Trophoblast cell (in vitro differentiated cells and primary cell): Measurements from ENCODE around the gene ZMYND8.

Experiments used
- DNase-seq, 2 donors: peaks; one replicate each; pipeline ENCODE4 v3.0.0-alpha.2; 2016
- H2AFZ ChIP-seq: 2 replicates; pipeline ENCODE4 v1.6.1; 2013; ENCODE audit warnings: low read length, moderate library complexity, mild to moderate bottlenecking; ENCODE audit not compliant: insufficient read depth, poor library complexity
- H2AK5ac ChIP-seq: 2 replicates; pipeline ENCODE4 v1.6.1; 2013; ENCODE audit warnings: mild to moderate bottlenecking, low read length
- H2BK120ac ChIP-seq: 2 replicates; pipeline ENCODE4 v1.6.1; 2013; ENCODE audit warnings: low read length, mild to moderate bottlenecking, moderate library complexity; ENCODE audit not compliant: insufficient read depth, poor library complexity
- H2BK12ac ChIP-seq: 2 replicates; pipeline ENCODE4 v1.6.1; 2013; ENCODE audit warnings: mild to moderate bottlenecking, low read length, moderate library complexity
- H2BK5ac ChIP-seq: 2 replicates; pipeline ENCODE4 v1.6.1; 2013; ENCODE audit warnings: low read length, low read depth, moderate library complexity, mild to moderate bottlenecking; ENCODE audit not compliant: poor library complexity
- H3K14ac ChIP-seq: 2 replicates; pipeline ENCODE4 v1.6.1; 2013; ENCODE audit warnings: mild to moderate bottlenecking, low read length
- H3K18ac ChIP-seq: 2 replicates; pipeline ENCODE4 v1.6.1; 2013; ENCODE audit warnings: mild to moderate bottlenecking, low read length
- H3K23ac ChIP-seq: 2 replicates; pipeline ENCODE4 v1.6.1; 2013; ENCODE audit warnings: low read length
- H3K27ac ChIP-seq: 2 replicates; pipeline ENCODE4 v1.5.1; 2013; ENCODE audit warnings: low read depth, mild to moderate bottlenecking, inconsistent platforms, low read length, moderate library complexity
- H3K27me3 ChIP-seq: 2 replicates; pipeline ENCODE4 v1.6.1; 2013; ENCODE audit warnings: inconsistent platforms, mild to moderate bottlenecking, low read length, moderate library complexity; ENCODE audit not compliant: insufficient read depth
- H3K36me3 ChIP-seq, 2 experiments: 1 replicate in 1 of 2; 2 replicates in 1 of 2; pipeline ENCODE4 v1.6.1; 2013; ENCODE audit warnings: low read length in 2 of 2, mild to moderate bottlenecking in 2 of 2, moderate library complexity in 1 of 2; ENCODE audit not compliant: insufficient read depth in 2 of 2, control insufficient read depth in 1 of 2
- H3K4ac ChIP-seq: 2 replicates; pipeline ENCODE4 v1.6.1; 2013; ENCODE audit warnings: low read depth, mild to moderate bottlenecking, low read length, moderate library complexity
- H3K4me1 ChIP-seq, 2 experiments: 1 replicate in 1 of 2; 2 replicates in 1 of 2; pipeline ENCODE4 v1.6.1; 2013; ENCODE audit warnings: low read length in 2 of 2, mild to moderate bottlenecking in 2 of 2, moderate library complexity in 1 of 2; ENCODE audit not compliant: insufficient read depth in 2 of 2, control insufficient read depth in 1 of 2
- H3K4me2 ChIP-seq: 2 replicates; pipeline ENCODE4 v1.6.1; 2013; ENCODE audit warnings: inconsistent platforms, mild to moderate bottlenecking, low read length, moderate library complexity
- H3K4me3 ChIP-seq: 2 replicates; pipeline ENCODE4 v1.5.1; 2013; ENCODE audit warnings: mild to moderate bottlenecking, low read depth, low read length, inconsistent platforms
- H3K79me1 ChIP-seq: one replicate; pipeline ENCODE4 v1.6.1; 2013; ENCODE audit warnings: low read length
- H3K79me2 ChIP-seq: 2 replicates; pipeline ENCODE4 v1.6.1; 2013; ENCODE audit warnings: low read length, mild to moderate bottlenecking; ENCODE audit not compliant: control insufficient read depth, insufficient read depth, poor library complexity
- H3K9ac ChIP-seq: 2 replicates; pipeline ENCODE4 v1.6.1; 2013; ENCODE audit warnings: mild to moderate bottlenecking, low read length
- H3K9me3 ChIP-seq: 2 replicates; pipeline ENCODE4 v1.6.1; 2013; ENCODE audit warnings: low read depth, mild to moderate bottlenecking, control low read depth, inconsistent platforms, low read length; ENCODE audit not compliant: insufficient read depth
- H4K12ac ChIP-seq: 2 replicates; pipeline ENCODE4 v1.6.1; 2013; ENCODE audit warnings: low read depth, mild to moderate bottlenecking, low read length, moderate library complexity
- H4K8ac ChIP-seq: 2 replicates; pipeline ENCODE4 v1.6.1; 2013; ENCODE audit warnings: low read depth, mild to moderate bottlenecking, low read length, moderate library complexity
- H4K91ac ChIP-seq: one replicate; pipeline ENCODE4 v1.6.1; 2013; ENCODE audit warnings: low read depth, mild to moderate bottlenecking, low read length, moderate library complexity
- WGBS: extraction: QIAGEN DNeasy Blood & Tissue Kit; methylation state at CpG from one replicate; pipeline ENCODE4 v1.1.7; 2013; ENCODE audit warnings: missing lambda C conversion rate; ENCODE audit not compliant: insufficient read length, insufficient coverage; ENCODE audit errors: extremely low coverage; 5-methylcytosine and 5-hydroxymethylcytosine counted together

The ZMYND8 gene

DNA sequence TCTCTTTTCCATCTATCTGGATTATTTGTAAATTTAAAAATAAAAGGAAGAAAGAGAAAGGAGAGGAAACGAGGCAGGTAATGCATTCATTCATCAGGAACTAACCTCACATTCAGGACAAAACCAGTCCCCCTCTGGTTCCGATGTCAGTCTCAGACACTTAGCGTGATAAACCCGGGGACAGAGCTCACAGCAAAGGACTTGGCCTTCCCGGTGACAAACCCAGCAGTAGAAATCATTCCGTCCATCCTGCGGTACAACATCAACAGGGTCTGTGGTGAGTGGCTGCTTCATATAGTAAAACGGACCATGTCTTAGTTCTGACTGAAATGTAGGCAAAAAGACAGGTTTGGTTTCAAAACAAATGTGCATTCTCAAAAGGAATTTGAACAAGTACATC is 57.9 kb downstream of the ZMYND8 start:
- Histone ChIP-seq H3K79me1 (peaks cover 6% of the 10 kb centered on the region), H3K4ac (no peak overlapping the region), H2BK120ac (no peak overlapping the region), H3K27me3 (no peaks in the 10 kb centered on the region), H4K8ac (no peak overlapping the region), H3K23ac (no peak overlapping the region), H2AFZ (no peak overlapping the region), H2BK5ac (no peak overlapping the region), H3K4me3 (no peak overlapping the region), H3K18ac (no peak overlapping the region), H3K9ac (no peak overlapping the region), H2BK12ac (no peak overlapping the region), H3K27ac (no peak overlapping the region), H3K4me1 (peaks cover 0 to 6% of the 10 kb centered on the region in 2 experiments), H3K4me2 (no peak overlapping the region), H4K12ac (no peak overlapping the region), H2AK5ac (no peak overlapping the region), H3K9me3 (no peaks in the 10 kb centered on the region), H4K91ac (no peak overlapping the region), H3K36me3 (peaks cover 17 to 33% of the 10 kb centered on the region in 2 experiments), H3K79me2 (peaks cover 2% of the 10 kb centered on the region), H3K14ac (no peak overlapping the region)
- no CpG with 5 or more reads among the region's 8 CpGs for WGBS
- DNase-seq: no peak

DNA sequence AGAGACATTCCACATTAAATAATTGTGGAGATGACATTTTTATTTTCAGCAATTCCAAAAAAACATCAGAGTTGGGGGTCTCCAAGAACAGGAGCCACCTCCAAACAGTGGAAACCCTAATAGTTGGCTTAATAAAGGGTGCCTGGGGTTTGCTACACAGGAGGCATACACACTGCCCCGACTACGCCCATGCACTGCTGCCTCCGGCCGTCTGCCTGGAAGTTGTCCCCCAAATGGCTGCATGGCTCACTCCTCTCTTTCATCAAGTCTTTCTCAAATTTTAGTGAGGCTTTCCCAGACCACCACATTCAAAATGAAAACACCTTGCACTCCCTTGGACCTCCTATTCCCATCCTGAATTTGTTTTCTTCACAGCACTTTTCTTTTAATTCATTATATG is 58.8 kb downstream of the ZMYND8 start:
- peak overlapping the region; percentile 86 for H3K4ac ChIP-seq
- no peak overlapping the region for H3K4me3 ChIP-seq
- no peak overlapping the region for H4K8ac ChIP-seq
- no peak overlapping the region for H3K27ac ChIP-seq
- H3K27me3 ChIP-seq: no peaks in the 10 kb centered on the region
- H3K23ac ChIP-seq: no peak overlapping the region
- peaks cover 0 to under 1% of the 10 kb centered on the region in 2 experiments for H3K4me1 ChIP-seq
- no peak overlapping the region for H3K4me2 ChIP-seq
- peak overlapping the region; percentile 58 for H2BK5ac ChIP-seq
- no peak for DNase-seq
- peak overlapping the region; percentile 43 for H2BK12ac ChIP-seq
- no peak overlapping the region for H3K14ac ChIP-seq
- no peak overlapping the region for H3K9ac ChIP-seq
- no peak overlapping the region for H2AK5ac ChIP-seq
- H3K79me2 ChIP-seq: peaks cover under 1% of the 10 kb centered on the region
- no peaks in the 10 kb centered on the region for H3K9me3 ChIP-seq
- peaks cover 4% of the 10 kb centered on the region for H3K79me1 ChIP-seq
- H2BK120ac ChIP-seq: no peak overlapping the region
- peaks cover 18 to 38% of the 10 kb centered on the region in 2 experiments for H3K36me3 ChIP-seq
- H2AFZ ChIP-seq: no peak overlapping the region
- peak overlapping the region; percentile 26 for H4K12ac ChIP-seq
- H3K18ac ChIP-seq: no peak overlapping the region
- whole genome bisulfite sequencing: no CpG with 5 or more reads among the region's 4 CpGs
- H4K91ac ChIP-seq: peak overlapping the region; percentile 42

DNA sequence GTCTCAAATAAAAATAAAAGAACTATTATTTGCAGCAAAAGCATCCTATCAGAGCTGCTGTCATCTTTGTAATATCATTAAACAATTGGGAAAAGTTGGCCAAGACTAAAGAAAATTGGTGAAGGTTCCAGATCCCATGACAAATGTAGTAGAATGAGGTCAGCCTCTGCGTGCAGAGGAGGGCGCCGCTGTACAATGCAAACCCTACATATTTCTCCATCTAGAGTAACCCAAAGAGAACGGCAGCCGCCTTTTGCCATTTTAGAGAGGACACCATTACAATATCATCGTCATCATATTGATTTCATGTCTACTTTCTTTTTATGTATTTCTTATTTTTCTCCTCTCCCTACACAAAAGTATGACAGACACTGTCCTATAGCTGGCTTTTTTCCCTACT is 59.5 kb downstream of the ZMYND8 start:
- Histone ChIP-seq H2BK5ac (no peak overlapping the region), H3K14ac (no peak overlapping the region), H4K8ac (no peak overlapping the region), H4K12ac (no peak overlapping the region), H3K9me3 (no peaks in the 10 kb centered on the region), H3K79me1 (peaks cover 4% of the 10 kb centered on the region), H2BK120ac (no peak overlapping the region), H3K27ac (no peak overlapping the region), H2BK12ac (no peak overlapping the region), H3K4ac (no peak overlapping the region), H3K4me3 (no peak overlapping the region), H3K23ac (no peak overlapping the region), H3K4me2 (no peak overlapping the region), H2AFZ (no peak overlapping the region), H3K36me3 (peaks cover 21 to 40% of the 10 kb centered on the region in 2 experiments), H3K9ac (no peak overlapping the region), H2AK5ac (no peak overlapping the region), H4K91ac (no peak overlapping the region), H3K27me3 (no peaks in the 10 kb centered on the region), H3K18ac (no peak overlapping the region), H3K79me2 (no peaks in the 10 kb centered on the region), H3K4me1 (no peaks in the 10 kb centered on the region)
- WGBS: no CpG with 5 or more reads among the region's 6 CpGs
- DNase-seq: no peak

DNA sequence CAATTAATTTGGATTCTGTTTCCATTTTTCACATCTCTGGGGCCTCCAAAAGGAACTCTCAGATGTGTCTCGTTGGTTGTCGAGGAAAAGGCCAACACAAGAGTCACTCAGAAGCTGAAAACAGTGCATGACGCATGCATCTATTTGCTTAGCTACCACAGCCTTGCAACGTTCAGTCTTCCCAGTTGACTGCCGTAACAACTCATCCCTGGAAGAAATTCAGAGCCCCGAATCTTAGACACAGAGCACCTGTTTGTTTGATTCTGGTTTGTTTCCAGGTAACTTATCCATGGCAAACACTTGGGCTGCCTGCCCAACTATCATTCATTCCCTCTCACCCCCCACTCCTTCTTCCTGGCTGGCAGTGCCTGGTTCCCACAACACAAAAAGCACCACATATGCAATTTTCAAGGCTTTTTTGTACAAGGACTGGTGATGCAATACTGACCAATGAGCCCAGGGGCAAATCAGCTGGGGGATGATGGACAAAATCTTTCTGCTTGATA is 60.5 kb downstream of the ZMYND8 start:
- Histone ChIP-seq H2BK5ac (no peak overlapping the region), H3K18ac (peak overlapping the region; percentile 46), H3K27ac (no peak overlapping the region), H2BK120ac (no peak overlapping the region), H3K27me3 (no peaks in the 10 kb centered on the region), H3K23ac (no peak overlapping the region), H3K79me1 (peaks cover 4% of the 10 kb centered on the region), H2AK5ac (no peak overlapping the region), H3K9ac (no peak overlapping the region), H3K36me3 (peaks cover 21 to 42% of the 10 kb centered on the region in 2 experiments), H3K4me2 (no peak overlapping the region), H4K8ac (no peak overlapping the region), H3K9me3 (no peaks in the 10 kb centered on the region), H4K12ac (no peak overlapping the region), H3K4me1 (no peaks in the 10 kb centered on the region), H3K4me3 (no peak overlapping the region), H3K79me2 (no peaks in the 10 kb centered on the region), H2BK12ac (peak overlapping the region; percentile 44), H2AFZ (no peak overlapping the region), H3K4ac (no peak overlapping the region), H3K14ac (no peak overlapping the region), H4K91ac (no peak overlapping the region)
- DNase-seq: no peak
- WGBS: no CpG with 5 or more reads among the region's 6 CpGs
